ENCODE data around the gene ALX1. TPM values are rescaled to one million over a fixed set of nuclear protein-coding genes. Genes with fewer than 3 reads are reported as not detected.
"Not testable (repeated sequence)": the region's sequence is repeated elsewhere in the genome, so short reads cannot be mapped to it uniquely, and the experiment has no call there.

Gene ALX1
- total RNA-seq, 2 experiments from 2014 or later, result not detected

DNA sequence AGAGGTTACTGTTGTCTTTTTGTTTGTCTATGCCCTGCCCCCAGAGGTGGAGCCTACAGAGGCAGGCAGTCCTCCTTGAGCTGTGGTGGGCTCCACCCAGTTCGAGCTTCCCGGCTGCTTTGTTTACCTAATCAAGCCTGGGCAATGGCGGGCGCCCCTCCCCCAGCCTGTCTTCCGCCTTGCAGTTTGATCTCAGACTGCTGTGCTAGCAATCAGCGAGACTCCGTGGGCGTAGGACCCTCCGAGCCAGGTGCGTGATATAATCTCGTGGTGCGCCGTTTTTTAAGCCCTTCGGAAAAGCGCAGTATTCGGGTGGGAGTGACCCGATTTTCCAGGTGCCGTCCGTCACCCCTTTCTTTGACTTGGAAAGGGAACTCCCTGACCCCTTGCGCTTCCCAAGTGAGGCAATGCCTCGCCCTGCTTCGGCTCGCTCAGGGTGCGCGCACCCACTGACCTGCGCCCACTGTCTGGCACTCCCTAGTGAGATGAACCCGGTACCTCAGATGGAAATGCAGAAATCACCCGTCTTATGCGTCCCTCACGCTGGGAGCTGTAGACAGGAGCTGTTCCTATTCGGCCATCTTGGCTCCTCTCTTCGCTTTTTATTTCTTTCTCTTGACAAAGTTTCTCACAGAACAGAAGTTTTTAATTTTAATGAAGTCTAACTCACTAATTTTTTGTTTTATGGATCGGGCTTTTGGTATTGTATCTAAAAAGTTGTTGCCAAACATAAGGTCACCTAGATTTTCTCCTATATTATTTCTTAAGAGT is 38.0 kb downstream of the ALX1 start:
- DNase-seq; POLR2A ChIA-PET; H3K9me3 Mint-ChIP-seq; H3K27ac Mint-ChIP-seq; H3K4me1 Mint-ChIP-seq; CTCF ChIA-PET; H3K36me3 Mint-ChIP-seq (ENCODE audit: low read depth); H3K27me3 Mint-ChIP-seq; H3K4me3 Mint-ChIP-seq: not testable (repeated sequence)

DNA sequence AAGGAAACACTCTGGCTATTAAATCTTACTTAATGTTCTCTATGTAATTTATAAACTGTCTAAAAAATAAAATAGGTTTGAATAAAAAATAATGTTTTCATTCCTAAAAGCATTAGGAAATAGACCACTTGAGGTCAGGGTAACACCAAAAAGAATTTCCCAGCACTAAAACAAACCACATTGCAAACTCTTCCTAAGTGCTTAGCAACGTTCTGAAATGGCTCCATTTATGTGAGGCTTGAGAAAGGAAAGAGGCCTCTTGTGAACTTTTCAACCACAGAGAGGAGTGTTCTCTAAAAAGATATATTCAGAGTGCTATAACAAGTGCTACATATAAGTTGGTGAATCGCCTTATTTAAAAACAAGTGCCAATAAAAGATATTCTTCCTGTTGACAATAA is 42.7 kb downstream of the ALX1 start:
- ChIA-PET POLR2A (no interaction called here), CTCF (no interaction called here)
- DNase-seq, result no peak
- Mint-ChIP-seq H3K9me3 (no peaks in the 10 kb centered on the region), H3K4me1 (no peaks in the 10 kb centered on the region), H3K36me3 (ENCODE audit: low read depth) (no peaks in the 10 kb centered on the region), H3K27ac (no peak overlapping the region), H3K27me3 (no peaks in the 10 kb centered on the region), H3K4me3 (no peak overlapping the region)

DNA sequence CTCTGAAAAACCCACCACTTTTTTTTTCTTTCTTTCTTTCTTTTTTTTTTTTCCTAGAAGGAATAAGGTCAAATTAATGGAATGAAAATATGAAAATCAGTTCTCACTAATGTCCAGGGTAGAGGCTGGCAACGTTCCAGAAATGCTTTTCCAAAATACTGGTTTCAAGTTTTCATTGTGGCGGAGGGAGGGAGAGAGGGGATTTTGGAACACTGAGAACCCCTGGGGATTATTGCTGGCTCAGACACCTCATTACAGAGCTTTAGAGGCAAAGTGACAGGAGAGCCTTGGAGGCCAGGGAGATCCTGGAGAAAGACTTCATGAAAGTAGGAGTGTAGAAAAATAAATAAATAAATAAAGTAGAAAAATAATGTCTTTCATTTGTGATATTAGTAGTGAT is 45.4 kb downstream of the ALX1 start:
- ChIA-PET POLR2A (no interaction called here), CTCF (no interaction called here)
- no peaks in the 10 kb centered on the region for H3K9me3 Mint-ChIP-seq
- no peak for DNase-seq
- no peaks in the 10 kb centered on the region for H3K36me3 Mint-ChIP-seq (ENCODE audit: low read depth)
- no peaks in the 10 kb centered on the region for H3K4me1 Mint-ChIP-seq
- no peak overlapping the region for H3K4me3 Mint-ChIP-seq
- no peaks in the 10 kb centered on the region for H3K27me3 Mint-ChIP-seq
- H3K27ac Mint-ChIP-seq, result no peak overlapping the region

- ChIA-PET POLR2A (no interaction called here), CTCF (no interaction called here)
- Mint-ChIP-seq H3K4me3 (no peak overlapping the region), H3K27me3 (no peaks in the 10 kb centered on the region), H3K9me3 (no peaks in the 10 kb centered on the region), H3K27ac (no peak overlapping the region), H3K4me1 (no peaks in the 10 kb centered on the region), H3K36me3 (ENCODE audit: low read depth) (no peaks in the 10 kb centered on the region)
- DNase-seq, result no peak
Observed at GRCh38 chr12:85329913-85330312, 49.9 kb downstream of the ALX1 start.

- DNase-seq, result no peak
- Mint-ChIP-seq H3K4me3 (no peak overlapping the region), H3K27me3 (no peaks in the 10 kb centered on the region), H3K36me3 (ENCODE audit: low read depth) (no peaks in the 10 kb centered on the region), H3K9me3 (no peaks in the 10 kb centered on the region), H3K27ac (no peak overlapping the region), H3K4me1 (no peaks in the 10 kb centered on the region)
- ChIA-PET POLR2A (no interaction called here), CTCF (no interaction called here)
Observed at GRCh38 chr12:85348779-85349178, 68.8 kb downstream of the ALX1 start.

DNA sequence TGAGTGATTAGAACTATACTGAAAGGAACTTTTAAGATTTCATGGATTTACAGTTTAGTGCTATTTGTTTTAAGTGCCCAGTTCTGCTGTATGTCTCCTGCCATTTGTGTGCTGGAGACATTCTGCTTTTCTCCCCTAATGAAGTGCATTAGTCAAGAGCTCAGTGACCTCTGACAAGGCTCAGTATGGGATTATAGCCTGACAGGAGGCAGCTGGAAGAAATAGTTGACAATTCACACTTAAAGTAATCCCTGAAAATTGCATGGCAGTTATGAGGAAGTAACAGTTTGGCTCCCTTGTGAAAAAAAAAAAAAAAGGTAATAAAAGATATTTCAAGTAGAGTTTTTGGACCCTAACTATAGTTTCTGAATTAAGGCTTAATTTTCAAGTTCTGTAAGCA is 70.3 kb downstream of the ALX1 start:
- no peaks in the 10 kb centered on the region for H3K4me1 Mint-ChIP-seq
- no peaks in the 10 kb centered on the region for H3K36me3 Mint-ChIP-seq (ENCODE audit: low read depth)
- no peak overlapping the region for H3K27ac Mint-ChIP-seq
- ChIA-PET CTCF (no interaction called here), POLR2A (no interaction called here)
- no peaks in the 10 kb centered on the region for H3K9me3 Mint-ChIP-seq
- H3K4me3 Mint-ChIP-seq, result no peak overlapping the region
- no peaks in the 10 kb centered on the region for H3K27me3 Mint-ChIP-seq
- no peak for DNase-seq

Other genes starting within 250 kb of the ALX1 start
- not detected for gene TSPAN19, start 243.9 kb upstream of the ALX1 start, total RNA-seq
- not detected for gene LRRIQ1, start 243.9 kb upstream of the ALX1 start, total RNA-seq